ENCODE data around the gene CAMK4.
"Not testable (repeated sequence)": the region's sequence is repeated elsewhere in the genome, so short reads cannot be mapped to it uniquely, and the experiment has no call there.

The CAMK4 gene

DNA sequence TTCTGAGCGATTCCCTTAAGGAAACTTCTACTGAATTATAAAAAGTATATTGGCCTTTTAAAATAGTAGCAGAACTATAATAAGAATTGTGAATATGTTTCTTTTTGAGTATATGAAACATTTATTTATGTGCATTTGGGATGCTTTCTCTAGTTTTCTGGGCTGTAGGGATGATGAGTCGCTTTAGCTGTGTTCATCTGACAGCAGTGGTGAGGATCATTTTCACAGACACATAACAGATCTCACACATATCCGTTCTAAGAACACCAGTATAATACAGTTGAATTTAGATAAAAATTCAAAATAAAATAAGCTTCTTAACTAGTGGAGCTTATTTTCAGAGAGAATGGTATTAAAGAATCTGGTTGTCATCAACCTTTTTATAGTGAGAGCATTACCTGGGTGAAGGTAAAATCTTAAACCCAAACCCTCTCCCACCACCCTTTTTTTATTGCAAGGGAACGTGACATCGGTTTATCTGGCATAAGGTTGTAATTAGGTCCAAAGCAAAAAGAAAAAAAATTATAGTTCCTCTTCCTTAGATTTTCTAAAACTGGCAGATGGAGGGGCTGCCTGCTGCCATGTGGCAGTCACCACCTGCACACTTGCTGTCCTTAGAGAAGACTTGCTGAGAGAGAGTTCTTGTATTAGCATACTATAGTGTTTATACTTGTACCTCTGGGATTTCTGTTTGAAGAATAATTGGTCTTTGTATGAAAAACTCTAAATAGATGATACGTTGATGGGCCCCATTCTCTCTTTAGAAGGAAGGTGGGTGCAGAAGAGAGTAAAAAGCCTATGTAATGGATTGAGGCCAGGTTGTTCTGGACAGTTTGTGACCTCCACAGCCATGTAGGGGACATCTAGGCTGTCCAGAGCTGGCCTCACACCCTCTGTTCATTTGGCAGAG lies 86.8 kb downstream of the CAMK4 start:
- no peak for DNase-seq (ENCODE audit: low spot score)

DNA sequence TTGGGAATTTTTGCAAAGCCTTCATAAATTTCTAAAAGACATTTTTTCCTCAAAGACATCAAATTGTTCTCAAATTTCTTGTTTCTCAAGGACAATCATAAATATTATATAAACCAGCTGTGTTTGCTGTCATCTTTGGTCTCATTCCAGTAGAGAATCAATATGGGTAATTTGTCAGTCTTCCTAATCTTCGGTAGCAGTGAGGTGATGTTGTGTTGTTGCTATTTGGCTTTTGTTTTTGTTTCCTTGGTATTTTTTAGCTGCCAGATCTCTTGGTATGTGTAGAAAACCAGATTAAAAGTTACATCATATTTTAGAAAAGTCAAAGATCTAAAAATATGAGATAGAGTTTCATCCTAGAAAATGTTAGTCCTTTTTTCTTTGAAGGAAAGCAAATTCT lies 87.5 kb downstream of the CAMK4 start:
- DNase-seq (ENCODE audit: low spot score) = no peak

DNA sequence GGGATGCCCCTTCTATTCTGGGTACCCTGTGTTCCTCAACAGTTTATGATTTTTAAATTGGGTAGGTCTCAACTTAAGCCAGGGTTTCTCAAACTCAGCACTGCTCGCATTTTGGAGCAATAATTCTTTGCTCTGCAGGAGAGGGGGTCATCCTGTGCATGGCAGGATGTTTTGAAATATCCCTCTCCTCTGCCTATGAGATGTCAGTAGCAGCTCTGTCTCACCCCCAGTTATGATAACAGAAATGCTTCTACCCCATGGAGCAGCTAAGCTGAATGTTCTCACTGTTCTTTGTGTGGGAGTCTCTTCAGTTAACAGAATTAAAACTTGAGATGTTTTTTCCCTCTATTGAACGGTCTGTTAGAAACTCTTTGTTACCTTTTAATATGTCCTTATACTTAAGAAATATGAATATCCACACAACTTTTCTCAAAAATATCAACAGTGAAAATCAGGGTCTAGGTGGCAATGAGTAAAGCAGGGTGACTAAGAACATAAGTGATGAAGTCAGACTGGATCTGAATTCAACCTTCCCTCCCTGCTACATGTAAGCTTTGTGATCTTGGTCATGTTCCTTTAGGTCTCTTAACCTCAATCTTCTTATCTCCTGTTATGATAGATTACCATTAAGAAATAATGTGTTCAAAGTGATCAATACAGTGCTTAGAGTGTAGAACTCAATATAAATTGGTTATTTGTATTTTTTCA lies 89.0 kb downstream of the CAMK4 start:
- no peak for DNase-seq (ENCODE audit: low spot score)

DNA sequence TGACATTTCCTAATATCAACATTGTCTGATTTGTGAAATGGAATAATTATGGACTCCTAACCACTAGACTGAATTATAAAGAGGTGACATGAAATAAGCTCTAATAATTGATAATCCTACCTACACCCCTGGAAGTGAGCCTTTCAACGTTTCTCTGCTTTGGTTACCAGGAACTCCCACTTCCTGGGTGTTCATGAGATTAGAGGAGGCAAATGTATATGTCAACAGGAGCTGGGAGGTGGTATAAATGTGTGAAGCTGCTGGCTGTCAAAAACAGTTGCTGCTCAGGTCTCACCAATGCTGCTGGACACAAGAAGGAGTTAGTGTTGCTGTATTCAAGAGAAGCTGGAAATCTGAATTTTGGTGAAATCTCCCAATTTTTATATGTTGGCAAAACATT lies 96.8 kb downstream of the CAMK4 start:
- DNase-seq (ENCODE audit: low spot score) = no peak

DNA sequence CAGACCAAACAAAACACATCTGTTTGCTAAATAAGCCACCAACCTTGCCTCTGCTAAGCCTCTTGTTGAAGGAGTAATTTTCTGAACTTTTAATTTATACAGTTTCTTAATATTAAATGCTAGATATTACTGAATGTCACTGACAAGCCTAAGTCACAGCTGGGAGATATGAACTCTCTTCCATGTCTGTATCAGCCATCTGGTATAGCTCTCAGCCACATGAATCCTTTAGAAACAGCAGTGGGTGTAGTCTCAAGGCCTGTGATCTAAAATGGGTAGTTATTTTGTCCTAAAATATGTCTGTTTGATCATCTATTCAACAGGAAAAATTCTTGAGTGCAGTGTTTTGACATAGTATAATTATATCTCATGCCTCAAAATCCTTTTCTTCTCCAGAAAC lies 97.2 kb downstream of the CAMK4 start:
- no peak for DNase-seq (ENCODE audit: low spot score)

DNA sequence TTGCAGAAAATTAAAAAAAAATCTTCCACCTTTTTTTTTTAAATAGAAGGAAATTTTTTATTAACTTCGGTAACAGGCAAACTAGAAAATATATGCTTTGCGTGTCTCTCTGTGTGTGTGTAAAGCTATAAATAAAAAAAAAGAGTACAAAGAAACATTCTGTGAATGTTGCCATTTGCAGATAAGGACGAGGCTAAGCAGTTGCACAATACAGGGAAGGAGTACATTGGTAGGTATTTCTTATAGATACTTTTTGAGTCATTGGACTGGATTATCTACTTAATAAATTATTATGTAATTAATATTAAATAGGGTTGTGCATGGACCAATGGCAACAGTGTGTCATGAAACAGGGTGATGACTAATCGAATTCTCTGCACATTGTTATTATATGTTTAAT lies 102.4 kb downstream of the CAMK4 start:
- DNase-seq (ENCODE audit: low spot score) = no peak

DNA sequence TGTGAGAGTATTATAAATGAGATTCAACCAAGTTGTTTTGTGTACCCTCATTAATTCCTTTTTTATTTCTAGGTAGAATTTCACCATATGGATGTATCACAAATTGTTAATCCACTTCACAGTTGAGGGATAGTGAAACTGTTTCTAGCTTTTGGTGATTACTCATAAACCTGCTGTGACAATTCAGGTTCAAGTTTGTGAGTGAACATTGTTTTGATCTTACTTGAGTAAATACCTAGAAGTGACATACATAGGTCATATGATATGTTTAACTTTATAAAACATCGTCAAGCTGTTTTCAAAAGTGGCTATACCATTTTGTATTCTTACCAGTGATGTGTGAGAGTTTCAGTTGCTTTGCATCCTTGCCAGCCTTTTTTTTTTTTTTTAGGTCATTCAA lies 112.9 kb downstream of the CAMK4 start:
- peak; percentile 28 for DNase-seq (ENCODE audit: low spot score)

DNA sequence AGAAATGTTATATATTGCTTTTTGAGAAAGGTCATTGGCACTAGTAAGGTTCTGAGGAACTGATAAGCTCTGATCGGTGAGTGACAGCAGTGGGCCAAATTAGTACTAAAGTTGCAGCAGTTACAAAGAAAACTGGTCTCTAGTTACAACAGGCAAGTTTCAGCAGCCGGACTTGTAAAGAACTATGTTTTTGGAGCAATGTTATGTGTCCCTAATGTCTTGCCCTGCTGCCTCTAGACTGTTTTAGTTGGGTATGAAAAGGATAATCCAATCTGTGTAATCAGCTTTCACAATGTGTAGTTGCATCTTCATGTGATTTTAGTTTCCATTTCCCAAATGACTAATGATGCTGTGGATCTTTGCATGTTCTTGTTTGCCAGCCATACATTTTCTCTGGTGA lies 113.5 kb downstream of the CAMK4 start:
- DNase-seq (ENCODE audit: low spot score) = no peak

DNA sequence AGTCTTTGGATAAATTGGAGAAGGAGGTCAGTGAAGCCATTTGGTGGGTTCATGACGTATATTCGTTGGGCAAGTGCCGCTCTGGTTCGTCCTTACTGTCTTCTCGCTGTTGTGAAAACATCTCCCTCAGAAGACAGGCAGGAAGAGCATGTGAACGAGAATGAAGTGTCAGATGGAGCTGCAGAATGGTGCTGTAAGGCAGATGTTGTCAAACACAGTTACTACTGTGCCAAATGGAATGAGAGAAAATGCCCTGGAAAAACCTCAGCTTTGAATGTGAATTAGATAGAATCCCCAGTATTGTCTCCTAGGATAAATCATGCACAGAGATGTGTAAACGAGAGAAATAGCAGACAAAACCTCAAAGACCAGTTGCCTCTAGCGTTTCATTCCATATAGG lies 121.5 kb downstream of the CAMK4 start:
- no peak for DNase-seq (ENCODE audit: low spot score)

DNA sequence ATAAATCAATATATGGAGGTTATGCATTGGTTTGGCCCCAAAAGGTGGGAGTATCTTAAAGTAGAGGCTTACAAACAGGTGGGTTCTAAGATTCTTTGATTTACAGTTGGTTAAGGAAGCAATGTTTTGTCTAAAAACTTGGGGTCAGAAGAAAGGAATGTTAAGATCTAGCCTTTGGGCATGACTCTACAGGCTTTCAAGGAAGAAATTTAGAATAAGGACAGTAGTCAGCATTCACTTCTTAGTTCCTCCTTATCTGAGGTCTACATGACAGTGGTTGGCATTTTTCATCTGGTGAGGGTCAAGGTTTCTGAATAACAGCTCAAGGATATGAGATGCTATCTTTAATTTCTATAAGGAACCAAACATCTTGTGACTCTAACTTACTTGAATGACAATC lies 122.8 kb downstream of the CAMK4 start:
- no peak for DNase-seq (ENCODE audit: low spot score)

DNA sequence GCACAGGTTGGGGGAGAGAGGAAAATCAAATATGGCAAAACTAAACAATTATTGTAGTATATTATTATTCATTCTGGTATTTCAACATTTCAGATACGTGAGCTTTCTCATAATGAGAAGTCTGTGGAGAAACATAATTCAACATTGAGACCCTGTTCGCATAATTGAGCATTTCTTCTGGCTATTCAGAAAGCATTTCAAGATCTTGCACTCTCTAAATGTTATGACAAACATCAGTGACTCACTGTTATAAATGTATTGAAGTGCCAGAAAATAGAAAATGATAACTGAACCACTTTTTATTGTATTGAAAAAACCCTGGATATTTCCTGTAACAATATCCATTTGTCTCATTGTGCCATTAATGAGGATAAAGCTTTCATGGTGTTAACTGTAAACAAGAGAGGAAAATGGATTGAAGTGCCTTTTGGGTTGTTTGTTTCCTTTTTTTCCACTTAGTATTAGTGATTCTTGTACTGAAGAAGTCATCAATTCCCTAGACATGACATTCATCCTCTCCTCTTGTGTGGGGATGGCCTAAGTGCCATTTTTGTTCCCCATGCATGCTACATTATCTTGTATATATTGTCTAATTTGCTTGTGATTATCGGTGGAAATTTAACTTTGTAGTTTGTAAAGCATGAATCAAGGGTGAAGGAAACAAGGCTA lies 124.6 kb downstream of the CAMK4 start:
- no peak for DNase-seq (ENCODE audit: low spot score)

DNA sequence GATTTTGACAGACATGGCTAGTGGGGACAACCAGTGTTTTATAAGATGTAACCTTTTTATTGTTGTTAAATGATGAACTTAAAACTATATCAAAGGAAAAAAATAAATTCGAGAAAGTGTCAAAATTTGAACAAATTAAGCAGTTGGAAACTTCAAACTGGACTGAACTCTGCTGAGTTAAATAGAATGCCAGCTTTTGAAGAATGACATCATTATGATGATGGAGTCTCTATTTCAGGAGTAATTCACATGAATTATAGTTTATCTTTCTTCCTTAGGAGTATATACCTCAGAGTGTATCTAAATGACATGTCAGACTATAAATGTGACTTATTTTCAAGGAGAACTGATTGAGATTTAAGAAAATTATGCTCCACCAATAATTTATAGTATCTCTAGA lies 125.2 kb downstream of the CAMK4 start:
- DNase-seq (ENCODE audit: low spot score) = no peak

DNA sequence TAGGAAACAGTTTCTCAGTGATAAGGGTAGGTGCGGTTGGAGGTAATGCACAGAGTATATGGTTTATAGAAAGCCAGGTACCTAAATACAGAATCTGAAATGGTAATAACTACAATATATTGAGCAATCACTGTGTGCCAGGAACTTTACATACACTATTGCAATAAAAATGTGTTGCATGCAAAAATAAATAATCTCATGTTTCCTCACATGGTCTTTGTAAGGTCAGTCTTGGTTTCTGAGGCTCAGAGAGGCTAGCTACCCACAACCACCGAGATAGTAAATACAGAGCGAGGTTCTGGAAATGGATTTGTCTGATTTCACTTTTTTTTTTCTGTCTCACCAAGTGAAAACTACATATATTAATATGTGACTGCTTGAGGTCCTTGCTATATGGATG lies 128.9 kb downstream of the CAMK4 start:
- no peak for DNase-seq (ENCODE audit: low spot score)

DNA sequence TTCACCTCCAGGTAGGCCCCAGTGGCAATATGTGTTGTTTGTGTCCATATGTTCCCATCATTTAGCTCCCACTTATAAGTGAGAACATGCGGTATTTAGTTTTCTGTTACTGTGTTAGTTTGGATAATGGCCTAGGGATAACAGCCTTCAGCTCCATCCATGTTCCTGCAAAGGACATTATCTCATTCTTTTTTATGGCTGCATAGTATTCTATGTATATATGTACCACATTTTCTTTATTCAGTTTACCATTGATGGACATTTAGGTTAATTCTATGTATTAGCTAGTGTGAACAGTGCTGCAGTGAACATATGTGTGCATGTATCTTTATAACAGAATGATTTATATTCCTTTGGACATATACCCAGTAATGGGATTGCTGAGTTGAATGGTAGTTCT lies 134.5 kb downstream of the CAMK4 start:
- not testable (repeated sequence) for DNase-seq (ENCODE audit: low spot score)

DNA sequence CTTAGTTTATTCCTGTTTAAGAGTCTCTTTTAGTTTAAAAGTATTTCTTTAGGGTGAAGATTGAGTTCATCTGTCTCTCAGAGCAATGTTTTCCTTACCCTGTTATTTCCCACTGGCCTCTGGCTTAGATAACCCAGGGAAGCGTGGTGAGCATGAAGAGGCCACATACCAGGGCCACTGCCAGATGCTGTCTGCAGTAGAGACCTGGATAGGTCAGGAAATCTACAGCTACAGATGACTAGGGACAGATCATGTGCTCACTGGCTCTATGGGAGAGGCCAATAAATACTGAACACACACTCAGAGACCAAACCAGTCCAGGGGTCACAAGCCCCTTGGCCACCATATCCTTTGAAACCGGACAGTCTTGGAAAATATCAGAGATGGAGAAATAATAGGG lies 136.0 kb downstream of the CAMK4 start:
- no peak for DNase-seq (ENCODE audit: low spot score)

DNA sequence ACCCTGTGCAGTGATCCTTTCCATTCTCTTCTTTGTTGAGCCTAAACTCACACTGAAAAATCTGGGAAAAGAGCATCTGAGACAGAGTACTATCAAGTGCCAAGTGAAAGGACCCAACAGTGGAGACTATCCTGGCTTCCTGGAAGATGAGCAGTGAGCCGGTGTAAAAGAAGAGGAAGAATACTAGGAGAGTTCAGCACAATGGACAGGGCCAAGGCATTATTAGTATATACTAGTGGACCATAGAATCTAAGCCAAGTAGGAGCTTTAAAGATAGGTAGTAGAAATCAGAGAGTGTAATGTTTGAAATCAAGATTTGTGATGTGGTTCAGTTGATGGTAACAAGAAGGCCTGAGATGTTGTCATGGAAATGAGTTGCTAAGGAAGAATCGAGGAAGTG lies 140.8 kb downstream of the CAMK4 start:
- no peak for DNase-seq (ENCODE audit: low spot score)

DNA sequence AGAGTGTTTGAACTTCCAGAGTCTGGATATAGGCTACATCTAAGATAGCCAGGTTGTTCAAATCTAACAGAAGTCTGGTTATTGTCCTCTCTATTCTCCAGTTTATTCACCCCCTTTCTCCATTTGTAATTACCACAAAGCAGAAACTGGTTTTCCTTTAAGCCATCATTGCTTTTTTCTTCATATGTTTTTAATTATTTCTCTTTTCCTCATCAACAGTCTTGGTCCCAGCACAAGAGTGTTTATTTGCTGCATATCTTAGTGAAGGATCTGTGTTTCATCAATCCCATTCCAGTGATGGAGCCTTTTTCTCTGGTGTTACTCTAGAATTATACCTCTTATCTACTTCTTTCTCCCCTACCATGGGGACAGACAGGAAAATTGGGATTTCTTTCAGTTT lies 142.2 kb downstream of the CAMK4 start:
- no peak for DNase-seq (ENCODE audit: low spot score)

DNA sequence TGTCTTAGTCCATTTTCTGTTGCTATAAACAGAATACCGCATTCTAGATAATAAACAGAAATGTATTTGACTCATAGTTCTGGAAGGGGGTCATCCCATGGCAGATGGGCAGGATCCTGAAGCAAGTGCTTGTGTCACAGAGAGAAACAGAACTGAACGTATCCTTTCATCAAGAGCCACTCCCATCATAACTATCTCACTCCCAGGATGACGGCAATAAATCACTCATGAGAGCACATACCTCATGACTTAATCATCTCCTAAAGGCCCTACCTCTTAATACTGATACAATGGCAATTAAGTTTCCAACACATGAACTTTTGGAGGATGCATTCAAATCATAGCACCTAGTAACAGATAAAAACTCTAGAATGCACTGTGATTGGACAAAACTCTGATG lies 142.9 kb downstream of the CAMK4 start:
- DNase-seq (ENCODE audit: low spot score) = no peak

DNA sequence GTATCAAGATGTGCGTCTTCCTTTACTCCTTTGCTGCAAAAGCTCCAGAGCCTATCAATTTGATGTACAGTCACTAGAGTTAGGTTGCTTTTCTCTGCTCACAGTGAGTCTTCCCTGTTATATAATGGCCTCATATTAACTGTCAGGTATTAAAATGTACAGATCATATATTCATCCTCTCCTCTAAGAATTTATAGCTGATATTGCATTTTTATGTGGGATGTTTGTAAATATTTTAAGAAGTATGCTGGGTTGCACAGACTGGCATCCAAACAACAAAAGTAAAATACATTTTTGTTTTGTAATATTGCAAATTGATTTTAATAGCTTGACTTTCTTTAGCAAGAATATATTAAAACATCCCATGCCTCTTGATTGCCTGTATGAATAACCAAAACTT lies 148.6 kb downstream of the CAMK4 start:
- DNase-seq (ENCODE audit: low spot score) = no peak

DNA sequence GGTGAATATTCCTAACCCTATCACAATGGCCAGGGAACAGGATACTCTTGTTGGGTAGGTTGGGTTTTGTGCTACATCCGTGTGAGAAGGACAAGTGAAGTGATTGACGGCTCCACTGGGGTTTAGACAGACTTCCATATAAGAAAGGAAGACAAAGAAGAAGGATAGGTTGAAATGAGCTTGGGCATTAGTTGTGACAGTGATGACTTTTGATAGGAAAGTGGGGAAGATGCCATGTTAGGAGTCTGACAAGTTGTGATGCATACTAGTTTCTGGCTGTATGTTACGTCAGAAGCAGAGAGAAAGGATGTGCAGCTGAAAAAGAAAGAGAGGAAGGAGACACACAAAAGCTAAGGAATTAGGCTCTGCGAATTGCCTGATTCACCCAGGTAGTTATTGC lies 150.2 kb downstream of the CAMK4 start:
- no peak for DNase-seq (ENCODE audit: low spot score)

DNA sequence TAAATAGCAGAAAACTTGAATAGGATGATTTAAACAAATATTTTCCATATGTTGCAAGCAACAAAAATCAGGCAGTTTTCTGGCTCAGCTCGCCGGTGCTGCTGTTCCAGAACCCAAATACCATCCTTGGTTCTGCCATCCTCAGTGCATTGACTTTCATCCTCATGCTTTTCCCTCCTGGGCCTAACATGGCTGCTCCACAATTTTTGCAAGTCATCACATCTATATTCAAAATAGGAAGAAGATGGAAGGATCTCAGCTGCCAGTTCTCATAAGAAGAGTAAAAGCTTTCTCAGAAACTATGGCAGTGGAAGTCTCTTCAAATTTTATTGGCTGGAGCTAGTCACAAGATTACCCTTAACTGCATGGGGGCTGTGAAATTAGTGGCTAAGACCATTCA lies 151.5 kb downstream of the CAMK4 start:
- DNase-seq (ENCODE audit: low spot score) = no peak

DNA sequence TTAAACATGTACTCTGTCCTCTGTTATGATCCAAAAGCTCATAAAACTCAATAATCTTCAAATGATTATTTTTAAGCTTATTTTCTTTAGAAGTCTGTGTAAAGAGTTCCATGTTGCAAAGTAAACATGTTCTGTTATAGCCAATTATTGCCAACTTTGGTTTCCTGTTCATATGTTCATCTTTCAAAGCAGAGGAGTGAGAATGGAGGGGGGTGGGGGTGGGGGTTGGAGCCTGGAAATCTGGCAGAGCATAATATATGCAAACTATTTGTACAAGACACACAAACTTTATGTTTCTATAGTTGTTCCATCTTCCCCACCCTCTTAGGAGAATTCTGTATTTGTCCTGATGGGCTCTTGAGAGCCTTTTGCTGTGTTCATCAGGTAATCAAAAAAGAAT lies 153.1 kb downstream of the CAMK4 start:
- DNase-seq (ENCODE audit: low spot score) = no peak

DNA sequence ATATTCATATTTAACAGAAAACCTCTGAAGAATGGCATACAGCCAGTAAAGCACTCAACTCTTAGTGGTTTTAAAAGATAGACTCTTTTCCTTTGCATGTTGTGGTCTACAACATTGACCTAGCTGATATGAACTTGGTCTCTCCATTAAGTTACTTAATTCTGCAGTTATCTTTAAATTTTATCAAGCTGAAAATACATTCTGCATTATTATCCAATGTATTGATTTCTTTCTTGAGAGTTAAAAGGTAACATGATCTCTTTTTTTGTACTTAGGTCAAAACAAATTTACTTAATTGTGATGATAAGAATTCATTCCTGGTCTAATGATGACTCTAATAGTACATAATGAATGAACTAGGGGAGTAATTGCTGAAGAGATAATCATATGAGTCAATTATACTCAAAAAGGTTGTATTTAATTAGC lies 155.2 kb downstream of the CAMK4 start:
- no peak for DNase-seq (ENCODE audit: low spot score)

Measured in CD4-positive, alpha-beta T cell treated with Interleukin-2 at 100 ng/mL for 4 hours (primary cell).